ENCODE results near the gene NTRK3.

DNA sequence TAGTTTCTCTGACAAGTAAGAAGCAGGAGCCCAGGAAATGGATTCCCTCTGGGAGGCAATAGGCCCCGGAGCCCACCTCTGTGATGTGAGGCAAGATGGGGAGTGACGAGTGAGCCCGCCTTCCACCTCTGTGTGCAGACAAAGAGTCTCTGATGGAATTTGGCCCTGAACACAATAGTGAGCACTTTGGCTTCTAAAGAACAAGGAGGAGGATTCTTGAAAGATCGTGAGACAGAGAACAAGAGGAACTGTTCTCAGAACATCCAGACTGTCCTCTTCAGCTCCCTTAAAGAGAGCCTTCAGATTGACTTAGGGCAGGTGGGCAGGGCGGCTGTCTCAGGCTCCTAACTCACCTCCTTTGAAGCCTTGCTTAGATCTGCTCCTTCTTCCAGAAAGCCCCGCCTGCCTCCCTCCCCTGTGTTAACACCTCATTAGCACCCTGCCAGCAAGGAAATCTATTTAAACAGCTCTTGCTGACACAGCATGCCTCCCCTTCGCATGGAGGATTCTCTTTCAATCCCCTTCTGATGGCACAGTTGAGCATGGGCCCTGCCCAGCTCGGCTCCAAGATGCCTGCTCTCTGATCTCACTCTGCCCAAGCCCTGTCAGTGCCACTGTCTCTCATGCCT is 430.3 kb downstream of the NTRK3 start:
- TF ChIP-seq, protein P1, sequence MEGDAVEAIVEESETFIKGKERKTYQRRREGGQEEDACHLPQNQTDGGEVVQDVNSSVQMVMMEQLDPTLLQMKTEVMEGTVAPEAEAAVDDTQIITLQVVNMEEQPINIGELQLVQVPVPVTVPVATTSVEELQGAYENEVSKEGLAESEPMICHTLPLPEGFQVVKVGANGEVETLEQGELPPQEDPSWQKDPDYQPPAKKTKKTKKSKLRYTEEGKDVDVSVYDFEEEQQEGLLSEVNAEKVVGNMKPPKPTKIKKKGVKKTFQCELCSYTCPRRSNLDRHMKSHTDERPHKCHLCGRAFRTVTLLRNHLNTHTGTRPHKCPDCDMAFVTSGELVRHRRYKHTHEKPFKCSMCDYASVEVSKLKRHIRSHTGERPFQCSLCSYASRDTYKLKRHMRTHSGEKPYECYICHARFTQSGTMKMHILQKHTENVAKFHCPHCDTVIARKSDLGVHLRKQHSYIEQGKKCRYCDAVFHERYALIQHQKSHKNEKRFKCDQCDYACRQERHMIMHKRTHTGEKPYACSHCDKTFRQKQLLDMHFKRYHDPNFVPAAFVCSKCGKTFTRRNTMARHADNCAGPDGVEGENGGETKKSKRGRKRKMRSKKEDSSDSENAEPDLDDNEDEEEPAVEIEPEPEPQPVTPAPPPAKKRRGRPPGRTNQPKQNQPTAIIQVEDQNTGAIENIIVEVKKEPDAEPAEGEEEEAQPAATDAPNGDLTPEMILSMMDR (conservative IDR thresholded peaks at IDR 0.05; ENCODE audit: low read length), result no peak
- no peak for TF ChIP-seq EZH2phosphoT487 (IDR thresholded peaks at IDR 0.05; ENCODE audit: borderline replicate concordance)

Data from Loucy (cell line).